GM23338 (cell line): ENCODE data around the gene NEU2. TPM values are rescaled to one million over a fixed set of nuclear protein-coding genes. Genes with fewer than 3 reads are reported as not detected.

ENCODE experiments used
- ATAC-seq: fragments of 200-7000 bp; cut with Tn5 transposase; 3 replicates; pipeline ENCODE4 v1.9.1; 2020
- DNase-seq: peaks from one replicate; pipeline ENCODE4 v3.0.0-alpha.2; 2015; ENCODE audit warnings: low spot score
- H2AFZ ChIP-seq: fragments of 200-600 bp; sonication (generic); 2 replicates; pipeline ENCODE4 v1.8.0; 2016; ENCODE audit warnings: antibody characterized with exemption, mild to moderate bottlenecking, moderate library complexity
- H3F3A ChIP-seq: fragments of 200-600 bp; sonication (generic); replicated peaks from 2 replicates; pipeline ENCODE4 v1.8.0; 2017; ENCODE audit warnings: antibody characterized with exemption, mixed run types, low read depth
- H3K27ac ChIP-seq: fragments of 200-600 bp; sonication (generic); 2 replicates; pipeline ENCODE4 v1.6.1; 2016; ENCODE audit warnings: low read depth
- H3K27me3 ChIP-seq: fragments of 200-600 bp; sonication (generic); 2 replicates; pipeline ENCODE4 v1.8.0; 2016; ENCODE audit warnings: mild to moderate bottlenecking, mixed run types, moderate library complexity; ENCODE audit not compliant: insufficient read depth
- H3K36me3 ChIP-seq: fragments of 200-600 bp; sonication (generic); 2 replicates; pipeline ENCODE4 v1.8.0; 2016; ENCODE audit warnings: mild to moderate bottlenecking; ENCODE audit not compliant: insufficient read depth
- H3K4me1 ChIP-seq: fragments of 200-600 bp; sonication (generic); 2 replicates; pipeline ENCODE4 v1.8.0; 2016; ENCODE audit warnings: mild to moderate bottlenecking, moderate library complexity; ENCODE audit not compliant: insufficient read depth
- H3K4me2 ChIP-seq: fragments of 200-600 bp; sonication (generic); 2 replicates; pipeline ENCODE4 v1.7.1; 2017; ENCODE audit warnings: mixed run types
- H3K4me3 ChIP-seq: fragments of 200-600 bp; sonication (generic); 2 replicates; pipeline ENCODE4 v1.6.1; 2016; ENCODE audit warnings: mixed run types
- H3K79me2 ChIP-seq: fragments of 200-600 bp; sonication (generic); replicated peaks from 2 replicates; pipeline ENCODE4 v1.8.0; 2017; ENCODE audit warnings: mild to moderate bottlenecking; ENCODE audit not compliant: insufficient read depth
- H3K9me2 ChIP-seq: fragments of 200-600 bp; sonication (generic); 2 replicates; pipeline ENCODE4 v1.8.0; 2017; ENCODE audit not compliant: insufficient read depth
- H4K20me1 ChIP-seq: fragments of 200-600 bp; sonication (generic); replicated peaks from 2 replicates; pipeline ENCODE4 v1.8.0; 2017; ENCODE audit warnings: mild to moderate bottlenecking; ENCODE audit not compliant: insufficient read depth
- H3K27ac Mint-ChIP-seq: 2 replicates; pipeline ENCODE4 v1.8.0; 2020; ENCODE audit warnings: inconsistent platforms, mild to moderate bottlenecking, moderate library complexity, mixed read lengths
- H3K27me3 Mint-ChIP-seq: 3 replicates; pipeline ENCODE4 v1.8.0; 2022; ENCODE audit warnings: low read depth, mild to moderate bottlenecking, moderate library complexity, mixed read lengths, inconsistent platforms; ENCODE audit not compliant: insufficient read depth, poor library complexity
- H3K36me3 Mint-ChIP-seq: 3 replicates; pipeline ENCODE4 v1.8.0; 2021; ENCODE audit warnings: low read depth, mild to moderate bottlenecking, inconsistent platforms, moderate library complexity, mixed read lengths
- H3K4me1 Mint-ChIP-seq: 3 replicates; pipeline ENCODE4 v1.8.0; 2020; ENCODE audit warnings: mild to moderate bottlenecking, inconsistent platforms, mixed read lengths
- H3K4me3 Mint-ChIP-seq: 3 replicates; pipeline ENCODE4 v1.8.0; 2021; ENCODE audit warnings: moderate library complexity, mild to moderate bottlenecking, inconsistent platforms, mixed read lengths
- H3K9me3 Mint-ChIP-seq: 3 replicates; pipeline ENCODE4 v1.8.0; 2020; ENCODE audit warnings: moderate library complexity, mild to moderate bottlenecking, inconsistent platforms, mixed read lengths
- CREB1 ChIP-seq: fragments of 250-450 bp; sonication (Bioruptor Pico); IDR thresholded peaks from 2 replicates; pipeline ENCODE4 v1.5.0; 2020; ENCODE audit warnings: low read depth, mild to moderate bottlenecking, moderate library complexity
- CTCF ChIP-seq, 2 experiments: fragments of 200-600 bp in 1 of 2; sonication (generic) in 1 of 2; conservative IDR thresholded peaks; 2 replicates each; pipeline versions ENCODE4 v1.5.1 to v1.6.1; 2016 to 2017; ENCODE audit warnings: antibody characterized with exemption in 2 of 2, low read depth in 2 of 2, mild to moderate bottlenecking in 2 of 2, moderate library complexity in 1 of 2
- ETS1 ChIP-seq: IDR thresholded peaks from 2 replicates; pipeline ENCODE4 v1.6.1; 2016; ENCODE audit warnings: antibody characterized with exemption
- EZH2 ChIP-seq: fragments of 200-600 bp; sonication (generic); IDR thresholded peaks from one replicate; pipeline ENCODE4 v1.8.0; 2017; ENCODE audit warnings: antibody characterized with exemption, mild to moderate bottlenecking, low read depth; ENCODE audit not compliant: unreplicated experiment
- EZH2phosphoT487 ChIP-seq: fragments of 200-600 bp; sonication (generic); IDR thresholded peaks from one replicate; pipeline ENCODE4 v1.8.1; 2018; ENCODE audit warnings: antibody characterized with exemption; ENCODE audit not compliant: unreplicated experiment
- NANOG ChIP-seq: IDR thresholded peaks from 2 replicates; pipeline ENCODE4 v1.6.1; 2016; ENCODE audit warnings: antibody characterized with exemption, borderline replicate concordance
- POLR2AphosphoS5 ChIP-seq: IDR thresholded peaks from 2 replicates; pipeline ENCODE4 v1.6.1; 2016; ENCODE audit warnings: antibody characterized with exemption, low read depth
- REST ChIP-seq: IDR thresholded peaks from one replicate; pipeline ENCODE4 v1.6.1; 2018; ENCODE audit warnings: antibody characterized with exemption; ENCODE audit not compliant: unreplicated experiment
- STAT1 ChIP-seq: IDR thresholded peaks from one replicate; pipeline ENCODE4 v1.6.1; 2016; ENCODE audit warnings: antibody characterized with exemption; ENCODE audit not compliant: unreplicated experiment
- ZNF114 ChIP-seq: fragments of 250-450 bp; sonication (Bioruptor Pico); IDR thresholded peaks from 2 replicates; pipeline ENCODE4 v1.5.0; 2020; ENCODE audit warnings: mild to moderate bottlenecking, moderate library complexity
- ZNF331 ChIP-seq: fragments of 250-450 bp; sonication (Bioruptor Pico); IDR thresholded peaks from 2 replicates; pipeline ENCODE4 v1.5.0; 2020; ENCODE audit warnings: low read depth, mild to moderate bottlenecking, moderate library complexity
- ZNF462 ChIP-seq: fragments of 250-450 bp; sonication (Bioruptor Pico); IDR thresholded peaks from 2 replicates; pipeline ENCODE4 v1.5.0; 2020; ENCODE audit warnings: mild to moderate bottlenecking, moderate library complexity
- polyA plus RNA-seq: library from polyadenylated mRNA; unstranded; fragments of >200 nt; fragmentation: Nextera tagmentation; extraction: Ambion mirVana; gene quantifications from 2 replicates; pipeline ENCODE4 v1.2.1, GENCODE V29; 2016
- total RNA-seq: library from RNA; depleted of rRNA; stranded (reverse); fragments of >200 nt; shearing (Covaris generic); gene quantifications from 2 replicates; pipeline ENCODE4 v1.2.3, GENCODE V29; 2014

The NEU2 gene
- total and polyA plus RNA-seq, 2 experiments from 2014 or later = not detected

- TF ChIP-seq ZNF462 = no peak
- no peak for TF ChIP-seq ZNF114
- TF ChIP-seq CREB1 (CRISPR knock-in tag) = no peak
- TF ChIP-seq POLR2AphosphoS5 = no peak
Measured at GRCh38 chr2:233059797-233060500, 27.5 kb downstream of the NEU2 start, which contains the start of gene INPP5D (continued).

- ATAC-seq = no peak
- no peaks in the 10 kb centered on the region for H4K20me1 ChIP-seq
- H3K9me3 Mint-ChIP-seq = no peaks in the 10 kb centered on the region
- no peak for TF ChIP-seq POLR2AphosphoS5
- TF ChIP-seq ETS1 = no peak
- TF ChIP-seq EZH2phosphoT487 = no peak
- no peak for TF ChIP-seq NANOG
- TF ChIP-seq ZNF114 = no peak
- no peak for TF ChIP-seq CTCF (conservative IDR thresholded peaks at IDR 0.05; ENCODE audit: low read depth in 2 of 2)
- no peak for TF ChIP-seq EZH2
- TF ChIP-seq CREB1 (CRISPR knock-in tag) = no peak
- no peak for TF ChIP-seq ZNF331
- TF ChIP-seq STAT1 = no peak
- TF ChIP-seq REST = no peak
Measured at GRCh38 chr2:233060501-233060979, 28.1 kb downstream of the NEU2 start.

More at GRCh38 chr2:233060501-233060979, 28.1 kb downstream of the NEU2 start:
- no peaks in the 10 kb centered on the region for H3K9me2 ChIP-seq
- H3K27me3 ChIP-seq = no peaks in the 10 kb centered on the region
- Mint-ChIP-seq H3K27me3 (peaks cover 6% of the 10 kb centered on the region), H3K27ac (no peak overlapping the region), H3K4me3 (no peak overlapping the region), H3K4me1 (peaks cover 22% of the 10 kb centered on the region), H3K36me3 (no peaks in the 10 kb centered on the region)
- H3K36me3 ChIP-seq = no peaks in the 10 kb centered on the region
- H3K4me3 ChIP-seq = no peak overlapping the region
- H3K79me2 ChIP-seq = no peaks in the 10 kb centered on the region
- no peak for DNase-seq
- no peak overlapping the region for H3K4me2 ChIP-seq
- H3F3A ChIP-seq = no peaks in the 10 kb centered on the region
- no peak overlapping the region for H3K27ac ChIP-seq
- no peak overlapping the region for H2AFZ ChIP-seq
- no peaks in the 10 kb centered on the region for H3K4me1 ChIP-seq
